SK-N-SH treated with all-trans-retinoic acid at 6 μM for 48 hours (cell line): ENCODE measurements around the gene FGF18.

ENCODE experiments used
- ATAC-seq: fragments of 200-7000 bp; cut with Tn5 transposase; 3 replicates; pipeline ENCODE4 v1.9.1; 2020; ENCODE audit warnings: mild to moderate bottlenecking, moderate library complexity
- ARNTL ChIP-seq: fragments of 450-650 bp; formaldehyde crosslinking; IDR thresholded peaks from 2 replicates; pipeline ENCODE4 v1.5.0; 2020; ENCODE audit warnings: low read depth, mild to moderate bottlenecking, moderate library complexity, borderline replicate concordance
- BACH2 ChIP-seq: fragments of 250-450 bp; sonication (Bioruptor Pico); IDR thresholded peaks from 2 replicates; pipeline ENCODE4 v1.9.0; 2021; ENCODE audit warnings: mild to moderate bottlenecking, borderline replicate concordance
- CSDC2 ChIP-seq: fragments of 250-450 bp; sonication (Bioruptor Pico); IDR thresholded peaks from 2 replicates; pipeline ENCODE4 v1.5.0; 2020; ENCODE audit warnings: mild to moderate bottlenecking, moderate library complexity
- ESRRG ChIP-seq: fragments of 250-450 bp; sonication (Bioruptor Pico); IDR thresholded peaks from 2 replicates; pipeline ENCODE4 v1.6.1; 2021; ENCODE audit warnings: mild to moderate bottlenecking
- GLIS3 ChIP-seq: fragments of 250-450 bp; sonication (Bioruptor Pico); IDR thresholded peaks from 2 replicates; pipeline ENCODE4 v1.5.0; 2020; ENCODE audit warnings: mild to moderate bottlenecking, moderate library complexity
- ISL1 ChIP-seq: fragments of 250-450 bp; sonication (Bioruptor Pico); IDR thresholded peaks from 2 replicates; pipeline ENCODE4 v2.1.2; 2022; ENCODE audit warnings: mild to moderate bottlenecking, moderate library complexity
- OSR1 ChIP-seq: fragments of 250-450 bp; sonication (Bioruptor Pico); IDR thresholded peaks from 2 replicates; pipeline ENCODE4 v1.8.0; 2022; ENCODE audit warnings: moderate library complexity, mild to moderate bottlenecking, inconsistent platforms
- PPARA ChIP-seq: fragments of 250-450 bp; sonication (Bioruptor Pico); IDR thresholded peaks from 2 replicates; pipeline ENCODE4 v1.5.0; 2020; ENCODE audit warnings: mild to moderate bottlenecking, borderline replicate concordance
- RARB ChIP-seq: fragments of 250-450 bp; sonication (Bioruptor Pico); IDR thresholded peaks from 2 replicates; pipeline ENCODE4 v1.8.0; 2021; ENCODE audit warnings: mild to moderate bottlenecking, moderate library complexity
- SNAI2 ChIP-seq: fragments of 250-450 bp; sonication (Bioruptor Pico); IDR thresholded peaks from 2 replicates; pipeline ENCODE4 v1.5.0; 2020; ENCODE audit warnings: mild to moderate bottlenecking, moderate library complexity
- TCF4 ChIP-seq: fragments of 250-450 bp; sonication (Bioruptor Pico); IDR thresholded peaks from 2 replicates; pipeline ENCODE4 v1.8.0; 2021; ENCODE audit warnings: mild to moderate bottlenecking, moderate library complexity, borderline replicate concordance
- TOX ChIP-seq: fragments of 250-450 bp; sonication (Bioruptor Pico); IDR thresholded peaks from 2 replicates; pipeline ENCODE4 v1.8.0; 2021; ENCODE audit warnings: mild to moderate bottlenecking, moderate library complexity, borderline replicate concordance
- ZC3H10 ChIP-seq: fragments of 250-450 bp; sonication (Bioruptor Pico); IDR thresholded peaks from 2 replicates; pipeline ENCODE4 v1.5.1; 2021; ENCODE audit warnings: mild to moderate bottlenecking, moderate library complexity
- ZFP3 ChIP-seq: fragments of 250-450 bp; sonication (Bioruptor Pico); IDR thresholded peaks from 2 replicates; pipeline ENCODE4 v1.5.0; 2020; ENCODE audit warnings: mild to moderate bottlenecking, moderate library complexity
- ZFP30 ChIP-seq: fragments of 450-650 bp; formaldehyde crosslinking; IDR thresholded peaks from 2 replicates; pipeline ENCODE4 v1.5.0; 2022; ENCODE audit warnings: mild to moderate bottlenecking, moderate library complexity
- ZNF565 ChIP-seq: fragments of 450-650 bp; formaldehyde crosslinking; conservative IDR thresholded peaks from 2 replicates; pipeline ENCODE4 v1.5.0; 2020; ENCODE audit warnings: low read depth, mild to moderate bottlenecking, moderate library complexity
- ZNF70 ChIP-seq: fragments of 450-650 bp; formaldehyde crosslinking; IDR thresholded peaks from 2 replicates; pipeline ENCODE4 v1.5.0; 2020; ENCODE audit warnings: mild to moderate bottlenecking, moderate library complexity
- ZNF8 ChIP-seq: fragments of 450-650 bp; formaldehyde crosslinking; IDR thresholded peaks from 2 replicates; pipeline ENCODE4 v1.5.0; 2020; ENCODE audit warnings: mild to moderate bottlenecking, moderate library complexity
- TF ChIP-seq, protein P1 (sequence below): fragments of 250-450 bp; sonication (Bioruptor Pico); IDR thresholded peaks from 2 replicates; pipeline ENCODE4 v1.8.0; 2021; ENCODE audit warnings: low read depth, mild to moderate bottlenecking, moderate library complexity, borderline replicate concordance
- TF ChIP-seq, protein P2 (sequence below): fragments of 250-450 bp; sonication (Bioruptor Pico); IDR thresholded peaks from 2 replicates; pipeline ENCODE4 v1.5.1; 2020; ENCODE audit warnings: low read depth, mild to moderate bottlenecking, moderate library complexity
- TF ChIP-seq, protein P3 (sequence below): fragments of 250-450 bp; sonication (Bioruptor Pico); IDR thresholded peaks from 2 replicates; pipeline ENCODE4 v1.5.0; 2020; ENCODE audit warnings: mild to moderate bottlenecking, moderate library complexity

Gene FGF18

DNA sequence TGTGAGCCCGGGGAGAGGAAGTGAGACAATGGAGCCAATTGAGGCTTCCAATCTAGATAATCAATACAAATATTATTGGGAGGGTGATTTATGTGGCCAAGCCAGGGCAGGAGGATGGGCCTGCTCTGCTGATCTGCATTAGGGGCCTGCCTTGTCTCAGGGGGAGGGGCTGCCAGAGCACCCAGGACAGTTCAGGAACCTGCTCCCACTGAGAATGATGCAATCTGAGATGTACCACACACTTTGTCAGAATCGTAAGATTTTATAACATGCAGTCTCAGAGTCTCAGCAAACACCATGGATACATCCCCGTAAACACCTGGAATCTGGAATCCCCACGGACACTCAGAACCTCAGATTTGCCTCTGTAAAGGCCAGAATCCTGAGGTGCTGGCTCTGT is 19.3 kb downstream of the FGF18 start (continued):
- TF ChIP-seq RARB (CRISPR knock-in tag) (no peak), ZC3H10 (CRISPR knock-in tag) (no peak), OSR1 (CRISPR knock-in tag) (no peak), ISL1 (CRISPR knock-in tag) (no peak)

DNA sequence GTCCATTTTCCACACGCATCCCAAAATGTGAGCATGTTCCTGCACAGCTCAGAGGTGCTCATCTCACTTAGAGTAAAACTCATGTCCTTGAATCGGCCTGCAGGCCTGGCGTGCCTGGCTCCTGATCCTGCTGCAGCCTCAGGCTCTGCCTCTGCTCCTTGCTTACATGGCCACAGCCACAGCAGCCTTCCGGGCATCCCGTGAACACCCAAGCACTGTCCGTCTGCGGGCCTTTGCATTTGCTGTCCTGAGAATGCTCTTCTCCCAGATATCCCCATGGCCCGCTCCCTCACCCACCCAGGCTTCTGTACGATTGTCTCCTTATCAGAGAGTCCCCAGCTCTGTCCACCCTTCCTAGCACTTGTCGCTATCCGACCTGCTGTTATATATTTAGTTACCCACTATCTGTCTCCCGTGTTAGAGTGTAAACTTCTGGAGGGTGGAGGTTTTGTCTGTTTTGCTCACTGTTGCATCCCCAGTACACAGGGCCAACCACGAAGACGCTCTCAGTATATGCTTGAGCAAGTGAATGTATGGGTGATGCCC is 21.9 kb downstream of the FGF18 start:
- no peak for ATAC-seq
- TF ChIP-seq RARB (CRISPR knock-in tag) (no peak), ZFP3 (CRISPR knock-in tag) (no peak), ZC3H10 (CRISPR knock-in tag) (no peak), OSR1 (CRISPR knock-in tag) (no peak), ZNF70 (no peak), ZNF565 (CRISPR knock-in tag) (no peak), TOX (CRISPR knock-in tag) (no peak)
- TF ChIP-seq, protein P1, sequence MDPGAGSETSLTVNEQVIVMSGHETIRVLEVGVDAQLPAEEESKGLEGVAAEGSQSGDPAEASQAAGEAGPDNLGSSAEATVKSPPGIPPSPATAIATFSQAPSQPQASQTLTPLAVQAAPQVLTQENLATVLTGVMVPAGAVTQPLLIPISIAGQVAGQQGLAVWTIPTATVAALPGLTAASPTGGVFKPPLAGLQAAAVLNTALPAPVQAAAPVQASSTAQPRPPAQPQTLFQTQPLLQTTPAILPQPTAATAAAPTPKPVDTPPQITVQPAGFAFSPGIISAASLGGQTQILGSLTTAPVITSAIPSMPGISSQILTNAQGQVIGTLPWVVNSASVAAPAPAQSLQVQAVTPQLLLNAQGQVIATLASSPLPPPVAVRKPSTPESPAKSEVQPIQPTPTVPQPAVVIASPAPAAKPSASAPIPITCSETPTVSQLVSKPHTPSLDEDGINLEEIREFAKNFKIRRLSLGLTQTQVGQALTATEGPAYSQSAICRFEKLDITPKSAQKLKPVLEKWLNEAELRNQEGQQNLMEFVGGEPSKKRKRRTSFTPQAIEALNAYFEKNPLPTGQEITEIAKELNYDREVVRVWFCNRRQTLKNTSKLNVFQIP (CRISPR knock-in tag): no peak

DNA sequence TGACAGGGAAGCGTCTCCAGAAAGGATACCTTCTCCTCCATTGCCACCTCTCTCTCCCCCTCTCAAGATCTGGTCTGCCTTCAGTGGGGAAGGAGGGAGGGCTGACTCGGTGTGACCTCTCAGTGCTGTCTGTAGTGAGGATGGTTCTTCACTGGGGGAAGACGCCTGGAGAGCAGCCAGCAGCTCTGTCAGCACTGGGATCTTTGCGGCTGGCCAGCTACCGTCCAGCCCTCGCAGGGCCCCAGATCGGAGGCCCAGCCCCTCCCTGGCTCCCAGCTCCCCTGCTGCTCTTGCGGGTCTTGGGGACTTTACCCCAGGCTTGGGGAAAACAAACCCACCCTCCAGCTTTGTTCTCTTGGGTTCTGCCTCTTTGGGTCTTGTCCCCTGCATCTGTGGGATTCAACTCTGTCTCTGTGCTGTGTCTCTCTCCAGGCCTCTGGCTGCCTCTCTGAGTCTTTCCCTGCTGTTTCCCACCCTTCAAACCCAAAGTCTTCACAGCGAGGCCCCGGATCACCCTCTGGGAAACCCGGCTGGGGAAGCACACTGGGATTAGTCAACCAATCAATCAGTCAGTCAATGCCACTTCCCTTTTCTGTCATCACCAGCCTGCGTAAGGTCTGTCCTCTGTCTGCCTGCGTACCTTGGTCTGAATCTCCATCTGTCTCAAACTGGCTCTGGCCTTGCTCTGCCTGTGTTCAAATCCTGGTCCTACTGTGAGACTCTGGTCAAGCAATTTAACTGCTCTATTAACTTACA is 23.0 kb downstream of the FGF18 start:
- ATAC-seq: peak; percentile 46
- TF ChIP-seq ZC3H10 (CRISPR knock-in tag): no peak
- no peak for TF ChIP-seq ESRRG
- TF ChIP-seq GLIS3 (CRISPR knock-in tag): no peak
- no peak for TF ChIP-seq PPARA (CRISPR knock-in tag)

DNA sequence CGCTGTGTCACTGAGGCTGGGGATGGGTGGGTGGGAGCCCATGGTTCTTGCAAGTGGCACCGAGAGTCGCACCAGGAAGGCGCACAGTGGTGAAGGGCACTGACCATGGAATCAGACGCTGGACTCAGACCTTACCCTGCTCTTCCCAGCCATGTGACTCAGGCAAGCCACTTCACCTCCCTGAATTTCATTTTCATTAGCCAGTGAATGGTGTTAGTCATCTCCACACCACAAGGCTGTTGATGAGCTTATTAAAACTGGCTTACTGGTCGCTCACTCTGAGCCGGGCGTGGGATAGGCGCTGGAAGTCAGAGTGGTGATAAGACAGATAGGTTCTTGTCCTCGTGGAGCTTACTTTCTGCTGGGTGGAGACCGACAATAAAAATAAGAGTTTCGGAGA is 25.1 kb downstream of the FGF18 start:
- TF ChIP-seq OSR1 (CRISPR knock-in tag) (no peak), ARNTL (CRISPR knock-in tag) (no peak), SNAI2 (no peak), CSDC2 (CRISPR knock-in tag) (no peak), ZFP30 (CRISPR knock-in tag) (no peak), TOX (CRISPR knock-in tag) (no peak), ISL1 (CRISPR knock-in tag) (no peak), ZNF565 (CRISPR knock-in tag) (no peak), GLIS3 (CRISPR knock-in tag) (no peak), TCF4 (no peak), ESRRG (no peak), ZFP3 (CRISPR knock-in tag) (no peak), ZNF70 (no peak), ZC3H10 (CRISPR knock-in tag) (no peak), RARB (CRISPR knock-in tag) (no peak), ZNF8 (CRISPR knock-in tag) (no peak), BACH2 (CRISPR knock-in tag) (no peak)
- TF ChIP-seq, protein P1 (CRISPR knock-in tag): no peak
- TF ChIP-seq, protein P2, sequence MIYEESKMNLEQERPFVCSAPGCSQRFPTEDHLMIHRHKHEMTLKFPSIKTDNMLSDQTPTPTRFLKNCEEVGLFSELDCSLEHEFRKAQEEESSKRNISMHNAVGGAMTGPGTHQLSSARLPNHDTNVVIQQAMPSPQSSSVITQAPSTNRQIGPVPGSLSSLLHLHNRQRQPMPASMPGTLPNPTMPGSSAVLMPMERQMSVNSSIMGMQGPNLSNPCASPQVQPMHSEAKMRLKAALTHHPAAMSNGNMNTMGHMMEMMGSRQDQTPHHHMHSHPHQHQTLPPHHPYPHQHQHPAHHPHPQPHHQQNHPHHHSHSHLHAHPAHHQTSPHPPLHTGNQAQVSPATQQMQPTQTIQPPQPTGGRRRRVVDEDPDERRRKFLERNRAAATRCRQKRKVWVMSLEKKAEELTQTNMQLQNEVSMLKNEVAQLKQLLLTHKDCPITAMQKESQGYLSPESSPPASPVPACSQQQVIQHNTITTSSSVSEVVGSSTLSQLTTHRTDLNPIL (CRISPR knock-in tag): no peak
- no peak for ATAC-seq

DNA sequence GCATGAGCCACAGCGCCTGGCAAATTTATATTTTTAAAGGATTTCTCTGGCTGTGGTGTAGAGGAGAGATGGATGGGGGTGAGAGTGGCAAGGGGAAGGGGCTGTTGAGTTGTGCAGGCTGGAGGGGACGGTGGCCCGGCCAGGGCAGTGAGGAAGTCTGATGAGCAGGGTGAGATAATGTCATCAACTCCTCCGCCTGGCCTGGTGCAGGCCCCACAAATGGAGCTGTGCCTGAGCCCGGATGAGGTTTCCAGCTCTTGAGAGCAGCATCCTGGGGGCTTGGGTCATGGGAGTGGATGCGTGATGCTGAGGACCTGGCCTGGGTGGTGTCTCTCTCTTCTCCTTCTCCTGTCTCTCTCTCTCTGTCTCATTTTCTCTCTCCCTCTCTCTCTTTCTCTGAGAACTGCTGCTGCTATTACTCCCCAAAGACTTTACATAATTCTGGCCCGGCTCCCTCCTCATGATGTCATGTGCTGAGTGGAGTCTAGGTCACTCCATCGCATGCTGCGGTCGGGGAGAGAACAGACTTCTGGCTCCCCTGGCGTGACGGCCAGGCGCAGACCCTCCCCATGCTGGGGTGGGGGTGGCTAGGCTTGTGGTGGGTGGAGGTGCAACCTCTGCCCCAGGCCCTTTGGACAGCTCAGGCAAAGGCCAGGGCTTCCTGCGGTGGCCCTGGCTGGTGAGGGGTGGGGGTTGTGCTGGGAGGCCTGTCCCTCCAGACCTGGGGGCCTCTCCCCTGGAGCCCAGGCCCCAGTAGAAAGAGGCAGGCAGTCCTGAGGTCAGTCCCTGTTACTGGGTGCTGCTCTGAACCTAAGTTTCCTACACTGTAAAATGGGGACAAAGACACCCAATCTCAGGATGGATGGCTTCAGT is 26.4 kb downstream of the FGF18 start:
- TF ChIP-seq BACH2 (CRISPR knock-in tag) (no peak), SNAI2 (no peak), ZFP30 (CRISPR knock-in tag) (no peak), ISL1 (CRISPR knock-in tag) (no peak), TOX (CRISPR knock-in tag) (no peak), CSDC2 (CRISPR knock-in tag) (no peak), ZNF8 (CRISPR knock-in tag) (no peak), ZNF70 (no peak), GLIS3 (CRISPR knock-in tag) (no peak), TCF4 (no peak)
- TF ChIP-seq, protein P2 (CRISPR knock-in tag): no peak
- TF ChIP-seq, protein P3, sequence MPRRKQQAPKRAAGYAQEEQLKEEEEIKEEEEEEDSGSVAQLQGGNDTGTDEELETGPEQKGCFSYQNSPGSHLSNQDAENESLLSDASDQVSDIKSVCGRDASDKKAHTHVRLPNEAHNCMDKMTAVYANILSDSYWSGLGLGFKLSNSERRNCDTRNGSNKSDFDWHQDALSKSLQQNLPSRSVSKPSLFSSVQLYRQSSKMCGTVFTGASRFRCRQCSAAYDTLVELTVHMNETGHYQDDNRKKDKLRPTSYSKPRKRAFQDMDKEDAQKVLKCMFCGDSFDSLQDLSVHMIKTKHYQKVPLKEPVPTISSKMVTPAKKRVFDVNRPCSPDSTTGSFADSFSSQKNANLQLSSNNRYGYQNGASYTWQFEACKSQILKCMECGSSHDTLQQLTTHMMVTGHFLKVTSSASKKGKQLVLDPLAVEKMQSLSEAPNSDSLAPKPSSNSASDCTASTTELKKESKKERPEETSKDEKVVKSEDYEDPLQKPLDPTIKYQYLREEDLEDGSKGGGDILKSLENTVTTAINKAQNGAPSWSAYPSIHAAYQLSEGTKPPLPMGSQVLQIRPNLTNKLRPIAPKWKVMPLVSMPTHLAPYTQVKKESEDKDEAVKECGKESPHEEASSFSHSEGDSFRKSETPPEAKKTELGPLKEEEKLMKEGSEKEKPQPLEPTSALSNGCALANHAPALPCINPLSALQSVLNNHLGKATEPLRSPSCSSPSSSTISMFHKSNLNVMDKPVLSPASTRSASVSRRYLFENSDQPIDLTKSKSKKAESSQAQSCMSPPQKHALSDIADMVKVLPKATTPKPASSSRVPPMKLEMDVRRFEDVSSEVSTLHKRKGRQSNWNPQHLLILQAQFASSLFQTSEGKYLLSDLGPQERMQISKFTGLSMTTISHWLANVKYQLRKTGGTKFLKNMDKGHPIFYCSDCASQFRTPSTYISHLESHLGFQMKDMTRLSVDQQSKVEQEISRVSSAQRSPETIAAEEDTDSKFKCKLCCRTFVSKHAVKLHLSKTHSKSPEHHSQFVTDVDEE: no peak
- TF ChIP-seq, all 23 proteins: peak for 0
- ATAC-seq: no peak
